ENCODE results near the gene EMILIN1. TPM values are rescaled to one million over a fixed set of nuclear protein-coding genes. Genes with fewer than 3 reads are reported as not detected.
A peak's percentile ranks its signal among the peaks of the same experiment; 100 is the strongest.

EMILIN1 gene
- 100 to 1,000 TPM in 1 of 3 donors, 10 to 100 TPM in 2; 12.1 to 256 (median 42.3) TPM for total RNA-seq
- long read RNA-seq, donor 1, partial matches to known transcripts = 11 of 36 reads
- long read RNA-seq, donor 1, other reads (novel, unspliced or antisense) = 25 of 36 reads
- long read RNA-seq, donor 2, partial matches to known transcripts = 1 of 1 reads
- long read RNA-seq, donor 2, other reads (novel, unspliced or antisense) = 0 of 1 reads

DNA sequence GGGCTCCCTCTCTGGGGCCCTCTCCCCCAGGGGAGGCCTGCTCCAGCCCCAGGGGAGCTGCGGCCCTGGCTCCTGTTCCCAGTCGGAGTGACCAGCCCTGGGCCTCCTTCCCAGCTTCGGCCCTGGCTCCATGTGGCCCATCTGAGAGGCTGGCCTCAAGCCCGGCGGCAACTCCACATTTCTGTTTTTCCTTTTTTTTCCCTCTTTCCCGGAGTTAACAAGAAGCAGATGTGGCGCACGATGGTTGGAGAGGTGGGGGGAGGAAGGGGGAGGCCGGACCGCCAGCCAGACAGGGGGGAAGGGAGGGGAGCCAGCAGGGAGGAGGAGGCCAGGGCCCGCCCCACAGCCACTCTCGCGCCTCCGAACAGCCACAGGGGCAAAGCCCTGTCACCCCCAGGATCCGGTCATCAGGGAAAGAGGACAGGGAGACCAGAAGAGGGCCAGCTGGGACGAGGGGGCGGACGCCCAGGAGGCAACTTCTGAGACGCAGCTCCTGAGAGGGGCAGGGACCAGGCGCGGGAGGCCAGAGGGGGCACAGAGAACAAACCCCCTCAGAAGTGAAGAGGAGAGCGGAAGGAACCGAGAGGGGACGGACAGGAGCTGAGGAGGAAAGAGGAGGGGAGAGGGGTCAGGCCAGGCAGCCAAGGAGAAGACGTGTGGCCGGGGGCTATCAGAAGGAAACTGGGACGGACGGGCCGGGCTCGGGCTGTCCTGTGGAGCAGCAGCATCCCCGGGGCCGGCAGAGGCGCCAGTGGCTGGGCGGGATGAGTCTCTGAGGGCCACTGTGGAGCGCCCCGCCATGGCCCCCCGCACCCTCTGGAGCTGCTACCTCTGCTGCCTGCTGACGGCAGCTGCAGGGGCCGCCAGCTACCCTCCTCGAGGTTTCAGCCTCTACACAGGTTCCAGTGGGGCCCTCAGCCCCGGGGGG, at the start of gene EMILIN1:
Gene EMILIN1 (plus strand): TSS at position 349 of the 928 bp plus-strand sequence. CDS start 451 bp downstream, at position 800.
- intact Hi-C loops (cut with DNase I, micrococcal nuclease) = no loop called here
- H3K9me3 ChIP-seq = no peaks in the 10 kb centered on the region
- peak; percentile 61 to 80 (median 75) for DNase-seq

DNA sequence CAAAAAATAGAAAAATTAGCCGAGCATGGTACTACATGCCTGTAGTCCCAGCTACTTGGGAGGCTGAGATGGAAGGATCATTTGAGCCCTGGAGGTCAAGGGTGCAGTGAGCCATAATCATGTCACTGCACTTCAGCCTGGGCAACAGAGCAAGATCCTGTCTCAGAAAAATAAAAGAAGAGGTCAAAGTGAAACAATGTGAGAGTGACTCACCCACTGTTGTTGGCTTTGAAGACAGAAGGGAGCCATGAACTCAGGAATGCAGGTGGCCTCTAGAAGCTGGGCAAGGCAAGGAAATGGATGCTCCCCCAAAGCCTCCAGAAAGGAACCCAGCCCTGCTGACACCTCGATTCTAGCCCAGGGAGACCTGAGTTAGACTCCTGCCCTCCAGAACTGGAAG, 49.4 kb upstream of the EMILIN1 start:
- no peak overlapping the region for H3K4me3 ChIP-seq
- ATAC-seq = peak; percentile 40
- TF ChIP-seq, protein P1, sequence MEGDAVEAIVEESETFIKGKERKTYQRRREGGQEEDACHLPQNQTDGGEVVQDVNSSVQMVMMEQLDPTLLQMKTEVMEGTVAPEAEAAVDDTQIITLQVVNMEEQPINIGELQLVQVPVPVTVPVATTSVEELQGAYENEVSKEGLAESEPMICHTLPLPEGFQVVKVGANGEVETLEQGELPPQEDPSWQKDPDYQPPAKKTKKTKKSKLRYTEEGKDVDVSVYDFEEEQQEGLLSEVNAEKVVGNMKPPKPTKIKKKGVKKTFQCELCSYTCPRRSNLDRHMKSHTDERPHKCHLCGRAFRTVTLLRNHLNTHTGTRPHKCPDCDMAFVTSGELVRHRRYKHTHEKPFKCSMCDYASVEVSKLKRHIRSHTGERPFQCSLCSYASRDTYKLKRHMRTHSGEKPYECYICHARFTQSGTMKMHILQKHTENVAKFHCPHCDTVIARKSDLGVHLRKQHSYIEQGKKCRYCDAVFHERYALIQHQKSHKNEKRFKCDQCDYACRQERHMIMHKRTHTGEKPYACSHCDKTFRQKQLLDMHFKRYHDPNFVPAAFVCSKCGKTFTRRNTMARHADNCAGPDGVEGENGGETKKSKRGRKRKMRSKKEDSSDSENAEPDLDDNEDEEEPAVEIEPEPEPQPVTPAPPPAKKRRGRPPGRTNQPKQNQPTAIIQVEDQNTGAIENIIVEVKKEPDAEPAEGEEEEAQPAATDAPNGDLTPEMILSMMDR (IDR thresholded peaks at IDR 0.05) = no peak
- H3K36me3 ChIP-seq (ENCODE audit: low read depth) = no peaks in the 10 kb centered on the region
- intact Hi-C loops (cut with DNase I, micrococcal nuclease) = no loop called here
- H3K4me1 ChIP-seq (ENCODE audit: low read depth) = peaks cover 5% of the 10 kb centered on the region
- H3K9me3 ChIP-seq = no peaks in the 10 kb centered on the region
- no peak for DNase-seq

More for the DNA sequence above, at the start of gene EMILIN1:
- peak; percentile 20 for ATAC-seq
- Histone ChIP-seq H3K36me3 (ENCODE audit: low read depth) (no peaks in the 10 kb centered on the region), H3K4me3 (peak within 1 kb of the TSS; percentile 11), H3K4me1 (ENCODE audit: low read depth) (peaks cover 33% of the 10 kb centered on the region)
- TF ChIP-seq, protein P1 (IDR thresholded peaks at IDR 0.05) = no peak

DNA sequence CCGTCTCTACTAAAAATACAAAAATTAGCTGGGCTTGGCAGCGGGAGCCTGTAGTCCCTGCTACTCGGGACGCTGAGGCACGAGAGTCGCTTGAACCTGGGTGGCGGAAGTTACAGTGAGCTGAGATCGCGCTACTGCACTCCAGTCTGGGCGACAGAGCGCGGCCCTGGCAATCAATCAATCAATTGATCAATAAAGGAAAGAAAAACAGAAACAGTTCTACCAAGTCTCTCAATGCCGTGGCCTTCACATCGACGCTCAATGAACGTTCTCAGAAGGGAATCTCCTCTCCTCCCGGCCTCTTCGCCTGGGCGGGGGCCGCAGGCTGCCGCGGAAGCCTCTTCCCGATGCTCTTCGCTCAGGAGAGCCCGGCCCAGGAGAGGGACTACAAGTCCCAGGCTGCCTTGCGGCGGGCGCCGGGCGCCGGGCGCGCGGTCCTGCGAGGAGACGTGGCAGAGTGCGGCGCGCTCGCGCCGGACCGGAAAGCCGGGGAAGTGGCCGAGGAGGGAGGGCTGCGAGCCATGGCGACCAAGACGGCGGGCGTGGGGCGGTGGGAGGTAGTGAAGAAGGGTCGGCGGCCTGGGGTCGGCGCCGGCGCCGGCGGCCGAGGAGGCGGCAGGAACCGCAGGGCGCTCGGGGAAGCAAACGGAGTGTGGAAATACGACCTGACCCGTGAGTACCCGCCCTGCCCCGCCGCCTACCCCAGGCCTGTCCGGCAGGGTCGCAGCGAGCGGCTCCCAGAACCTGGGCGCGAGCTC, 45.7 kb upstream of the EMILIN1 start, which contains the start of gene TMEM214:
Gene TMEM214 (plus strand): TSS at position 471 of the 758 bp plus-strand sequence. CDS start 51 bp downstream, at position 522.
- H3K4me3 ChIP-seq = peak within 1 kb of the TSS; percentile 93
- H3K9me3 ChIP-seq = no peaks in the 10 kb centered on the region
- intact Hi-C loops (cut with DNase I, micrococcal nuclease) = loop anchor here in 1 of 2 donors (10.0 kb wide), 1 partner anchor 52 kb away; the partner anchor contains the start of gene KHK
- H3K4me1 ChIP-seq (ENCODE audit: low read depth) = peaks cover 14% of the 10 kb centered on the region
- DNase-seq = peak; percentile 92 to 94 (median 94)
- TF ChIP-seq, protein P1 (IDR thresholded peaks at IDR 0.05) = no peak
- H3K36me3 ChIP-seq (ENCODE audit: low read depth) = peaks cover 1% of the 10 kb centered on the region
- ATAC-seq = peak; percentile 98

GRCh38 chr2:27033253-27033852, 45.1 kb upstream of the EMILIN1 start:
- TF ChIP-seq, protein P1 (IDR thresholded peaks at IDR 0.05) = no peak
- intact Hi-C loops (cut with DNase I, micrococcal nuclease) = loop anchor here in 1 of 2 donors (10.0 kb wide), 1 partner anchor 51 kb away; the partner anchor contains the start of gene KHK
- Histone ChIP-seq H3K4me3 (peak overlapping the region; percentile 93), H3K4me1 (ENCODE audit: low read depth) (peaks cover 14% of the 10 kb centered on the region), H3K9me3 (no peaks in the 10 kb centered on the region), H3K36me3 (ENCODE audit: low read depth) (peaks cover 6% of the 10 kb centered on the region)
- ATAC-seq (peak; percentile 11), DNase-seq (no peak)

DNA sequence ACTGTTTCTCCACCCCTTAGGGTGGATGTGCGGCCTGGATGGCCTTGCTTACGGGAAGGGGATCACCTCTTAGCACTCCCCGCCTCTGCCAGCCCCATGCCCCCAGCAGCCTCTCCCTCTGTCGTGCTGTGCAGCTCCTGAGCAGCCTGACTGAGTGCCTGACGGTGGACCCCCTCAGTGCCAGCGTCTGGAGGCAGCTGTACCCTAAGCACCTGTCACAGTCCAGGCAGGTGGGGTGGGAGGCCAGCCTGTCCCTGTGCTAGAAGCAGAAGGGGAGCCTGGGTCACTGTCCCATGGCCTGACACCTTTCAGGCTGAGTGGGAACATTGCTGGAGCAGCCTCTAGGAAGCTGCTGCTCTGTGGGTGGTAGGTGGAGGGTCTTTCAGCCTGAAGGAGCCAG, 40.4 kb upstream of the EMILIN1 start:
- TF ChIP-seq, protein P1 (IDR thresholded peaks at IDR 0.05) = no peak
- ATAC-seq (no peak), DNase-seq (no peak)
- Histone ChIP-seq H3K4me3 (no peak overlapping the region), H3K9me3 (no peaks in the 10 kb centered on the region), H3K36me3 (ENCODE audit: low read depth) (peaks cover 20% of the 10 kb centered on the region), H3K4me1 (ENCODE audit: low read depth) (peaks cover 26% of the 10 kb centered on the region)
- intact Hi-C loops (cut with DNase I, micrococcal nuclease) = loop anchor here in 1 of 2 donors (10.0 kb wide), 1 partner anchor 47 kb away; the partner anchor contains the start of gene KHK
